Measurements from ENCODE around the gene BOK. TPM values are rescaled to one million over a fixed set of nuclear protein-coding genes. Genes with fewer than 3 reads are reported as not detected.
A peak's percentile ranks its signal among the peaks of the same experiment; 100 is the strongest.

The BOK gene
- total RNA-seq, 1 donor from 2014 or later, result 95.8 TPM

GRCh38 chr2:241597561-241597960, 39.0 kb downstream of the BOK start:
- no peak for DNase-seq (ENCODE audit: low spot score)
- ATAC-seq, result no peak

- no peak for DNase-seq (ENCODE audit: low spot score)
These were observed 39.5 kb downstream of the BOK start for GRCh38 chr2:241598061-241598460.

GRCh38 chr2:241598487-241598886, 39.9 kb downstream of the BOK start:
- ATAC-seq, result peak; percentile 87
- no peak for DNase-seq (ENCODE audit: low spot score)

More at GRCh38 chr2:241598061-241598460, 39.5 kb downstream of the BOK start:
- ATAC-seq, result no peak

GRCh38 chr2:241599615-241600014, 41.1 kb downstream of the BOK start:
- DNase-seq (ENCODE audit: low spot score), result no peak
- ATAC-seq, result no peak

- DNase-seq (ENCODE audit: low spot score), result no peak
- ATAC-seq, result no peak
These were observed 43.3 kb downstream of the BOK start for GRCh38 chr2:241601841-241602240.

GRCh38 chr2:241602720-241603119, 44.2 kb downstream of the BOK start:
- DNase-seq (ENCODE audit: low spot score) (no peak), ATAC-seq (no peak)

GRCh38 chr2:241603686-241604085, 45.1 kb downstream of the BOK start:
- ATAC-seq (no peak), DNase-seq (ENCODE audit: low spot score) (no peak)

- no peak for ATAC-seq
- no peak for DNase-seq (ENCODE audit: low spot score)
These were observed 47.6 kb downstream of the BOK start for GRCh38 chr2:241606186-241606585.

GRCh38 chr2:241607162-241607885, 48.8 kb downstream of the BOK start:
- DNase-seq (ENCODE audit: low spot score) (no peak), ATAC-seq (no peak)

GRCh38 chr2:241608881-241609280, 50.3 kb downstream of the BOK start:
- DNase-seq (ENCODE audit: low spot score), result no peak
- no peak for ATAC-seq

GRCh38 chr2:241609859-241610793, 51.6 kb downstream of the BOK start:
- ATAC-seq, result peak; percentile 95
- peak; percentile 75 for DNase-seq (ENCODE audit: low spot score)

GRCh38 chr2:241611062-241611461, 52.5 kb downstream of the BOK start:
- ATAC-seq, result no peak
- DNase-seq (ENCODE audit: low spot score), result no peak

- ATAC-seq, result no peak
- no peak for DNase-seq (ENCODE audit: low spot score)
These were observed 53.8 kb downstream of the BOK start for GRCh38 chr2:241612156-241613016.

GRCh38 chr2:241613017-241613780, 54.7 kb downstream of the BOK start:
- ATAC-seq (no peak), DNase-seq (ENCODE audit: low spot score) (no peak)

GRCh38 chr2:241615041-241615440, 56.5 kb downstream of the BOK start:
- DNase-seq (ENCODE audit: low spot score), result no peak

GRCh38 chr2:241615522-241616052, 57.0 kb downstream of the BOK start:
- ATAC-seq (no peak), DNase-seq (ENCODE audit: low spot score) (no peak)

More at GRCh38 chr2:241615041-241615440, 56.5 kb downstream of the BOK start:
- no peak for ATAC-seq

- ATAC-seq (peak; percentile 71), DNase-seq (ENCODE audit: low spot score) (no peak)
These were observed 57.9 kb downstream of the BOK start for GRCh38 chr2:241616168-241617125.

GRCh38 chr2:241617431-241618154, 59.0 kb downstream of the BOK start:
- DNase-seq (ENCODE audit: low spot score), result no peak
- ATAC-seq, result peak; percentile 76

Data from left lobe of liver (tissue), 2 donors.